NK-92 (cell line): ENCODE data around the gene IST1.
"Not testable (repeated sequence)": the region's sequence is repeated elsewhere in the genome, so short reads cannot be mapped to it uniquely, and the experiment has no call there.

Experiments
- DNase-seq: peaks from one replicate; lab custom pipeline; 2025; ENCODE audit not compliant: unreplicated experiment; lab: John Stamatoyannopoulos, UW

IST1 gene

GRCh38 chr16:71880176-71880575 lies 15.2 kb upstream of the IST1 start:
- DNase-seq = no peak

- DNase-seq = no peak
Observed at GRCh38 chr16:71882505-71883167, 12.7 kb upstream of the IST1 start.

- DNase-seq = no peak
Observed at GRCh38 chr16:71883168-71883848, 12.0 kb upstream of the IST1 start.

GRCh38 chr16:71883849-71884638 lies 11.3 kb upstream of the IST1 start, which contains the start of gene ZNF821:
Gene ZNF821, minus strand, starts transcription at chr16:71884182. Its CDS starts 4,236 bp downstream, at chr16:71879946.
- no peak for DNase-seq

- no peak for DNase-seq
Observed at GRCh38 chr16:71885261-71885650, 10.1 kb upstream of the IST1 start.

GRCh38 chr16:71889147-71889546 lies 6.2 kb upstream of the IST1 start:
- no peak for DNase-seq

- no peak for DNase-seq
Observed at GRCh38 chr16:71893888-71894228, 1.5 kb upstream of the IST1 start.

GRCh38 chr16:71894229-71894920 lies 956 bp upstream of the IST1 start:
- no peak for DNase-seq

- no peak for DNase-seq
Observed at GRCh38 chr16:71895679-71896365, 491 bp downstream of the IST1 start.

- no peak for DNase-seq
Observed at GRCh38 chr16:71896764-71897368, 1.5 kb downstream of the IST1 start.

- no peak for DNase-seq
Observed at GRCh38 chr16:71899171-71899570, 3.8 kb downstream of the IST1 start.

GRCh38 chr16:71902656-71903365 lies 7.5 kb downstream of the IST1 start:
- no peak for DNase-seq

- DNase-seq = no peak
Observed at GRCh38 chr16:71903608-71904007, 8.3 kb downstream of the IST1 start.

GRCh38 chr16:71904239-71904638 lies 8.9 kb downstream of the IST1 start:
- no peak for DNase-seq

- not testable (repeated sequence) for DNase-seq
Observed at GRCh38 chr16:71905765-71906164, 10.4 kb downstream of the IST1 start.

- DNase-seq = no peak
Observed at GRCh38 chr16:71911121-71911520, 15.8 kb downstream of the IST1 start.

GRCh38 chr16:71912534-71913275 lies 17.4 kb downstream of the IST1 start:
- no peak for DNase-seq

- DNase-seq = no peak
Observed at GRCh38 chr16:71914802-71915201, 19.5 kb downstream of the IST1 start.

GRCh38 chr16:71915350-71915749 lies 20.0 kb downstream of the IST1 start:
- DNase-seq = no peak
